Left lung (tissue), 10 donors: ENCODE results near the gene LAMB2. TPM values are rescaled to one million over a fixed set of nuclear protein-coding genes. Genes with fewer than 3 reads are reported as not detected.

Experiments used
- ATAC-seq: fragments of 200-7000 bp; cut with Tn5 transposase; one replicate; pipeline ENCODE4 v1.9.1; 2020; ENCODE audit warnings: moderate library complexity
- DNase-seq, 4 donors: peaks; one replicate each; pipeline ENCODE4 v3.0.0-alpha.2; 2013 to 2020
- H3K27ac ChIP-seq, 2 donors: fragments of 200-600 bp; sonication (generic) in 1 of 2; one replicate each; pipeline versions ENCODE4 v1.5.0 to v1.8.0; 2020 to 2021
- H3K27me3 ChIP-seq, 2 donors: fragments of 200-600 bp; sonication (generic) in 1 of 2; one replicate each; pipeline versions ENCODE4 v1.5.0 to v1.8.0; 2020 to 2021
- H3K36me3 ChIP-seq, 2 donors: fragments of 200-600 bp; sonication (generic) in 1 of 2; one replicate each; pipeline versions ENCODE4 v1.5.0 to v1.8.0; 2020 to 2021
- H3K4me1 ChIP-seq, 2 donors: fragments of 200-600 bp; one replicate each; pipeline ENCODE4 v1.8.0; 2021
- H3K4me3 ChIP-seq, 2 donors: fragments of 200-600 bp; sonication (generic) in 1 of 2; one replicate each; pipeline versions ENCODE4 v1.5.0 to v1.8.0; 2020 to 2021; ENCODE audit warnings: mild to moderate bottlenecking in 1 of 2
- H3K9me3 ChIP-seq, 2 donors: fragments of 200-600 bp; sonication (generic) in 1 of 2; one replicate each; pipeline versions ENCODE4 v1.5.0 to v1.8.0; 2020 to 2021
- CTCF ChIP-seq, 2 donors: fragments of 200-600 bp; sonication (generic) in 1 of 2; IDR thresholded peaks; one replicate each; pipeline versions ENCODE4 v1.5.0 to v1.8.0; 2021; ENCODE audit warnings: antibody characterized with exemption in 2 of 2
- intact Hi-C, 2 donors: fragments of 100-400 bp; cut with DNase I; formaldehyde crosslinking; loops; one replicate each; pipeline versions ENCODE4 v1.11.2 to v1.14.2; 2022
- polyA plus RNA-seq, 6 donors: library from polyadenylated mRNA; unstranded; fragments of 120-200 nt; gene quantifications; one replicate each; pipeline ENCODE4 v1.2.1, GENCODE V29; 2013; ENCODE audit not compliant: insufficient read length in 6 of 6
- total RNA-seq, 2 donors: library from RNA; stranded (reverse); fragmentation: NEBNext Ultra II Directional; extraction: Animal tissue kit (Norgen Biotek cat#: 25700); gene quantifications; one replicate each; pipeline ENCODE4 v1.2.1, GENCODE V29; 2021
- donor health status: DM: no; HTN: yes; CAD: no.
- donor health status: DM: no; HTN: no; CAD: no.

Gene LAMB2
- total and polyA plus RNA-seq, 8 donors, result 283 to 501 (median 444) TPM

GRCh38 chr3:49153349-49153912 is 20.6 kb upstream of the LAMB2 start:
- Histone ChIP-seq H3K36me3 (no peaks in the 10 kb centered on the region), H3K27ac (no peak overlapping the region), H3K4me1 (no peaks in the 10 kb centered on the region), H3K9me3 (no peaks in the 10 kb centered on the region), H3K27me3 (no peaks in the 10 kb centered on the region), H3K4me3 (no peak overlapping the region)
- no peak for TF ChIP-seq CTCF (IDR thresholded peaks at IDR 0.05)
- DNase-seq (no peak), ATAC-seq (no peak)
- intact Hi-C loops, result no loop called here

- no peak for ATAC-seq
- TF ChIP-seq CTCF (IDR thresholded peaks at IDR 0.05), result no peak
- no peaks in the 10 kb centered on the region for H3K9me3 ChIP-seq
- H3K4me3 ChIP-seq, result no peak overlapping the region
- no peaks in the 10 kb centered on the region for H3K4me1 ChIP-seq
- H3K27ac ChIP-seq, result no peak overlapping the region
- no peaks in the 10 kb centered on the region for H3K36me3 ChIP-seq
- no peaks in the 10 kb centered on the region for H3K27me3 ChIP-seq
- DNase-seq, result no peak
- intact Hi-C loops, result no loop called here
Measured at GRCh38 chr3:49151610-49152009, 18.8 kb upstream of the LAMB2 start.

GRCh38 chr3:49148159-49148558 is 15.3 kb upstream of the LAMB2 start:
- Histone ChIP-seq H3K27ac (no peak overlapping the region), H3K36me3 (no peaks in the 10 kb centered on the region), H3K9me3 (no peaks in the 10 kb centered on the region), H3K27me3 (no peaks in the 10 kb centered on the region), H3K4me1 (no peaks in the 10 kb centered on the region), H3K4me3 (no peak overlapping the region)
- no peak for TF ChIP-seq CTCF (IDR thresholded peaks at IDR 0.05)
- no peak for ATAC-seq
- intact Hi-C loops, result no loop called here
- no peak for DNase-seq

- no peaks in the 10 kb centered on the region for H3K27me3 ChIP-seq
- intact Hi-C loops, result no loop called here
- DNase-seq, result no peak
- ATAC-seq, result no peak
- H3K4me3 ChIP-seq, result no peak overlapping the region
- H3K4me1 ChIP-seq, result no peaks in the 10 kb centered on the region
- H3K9me3 ChIP-seq, result peaks cover 0 to 6% of the 10 kb centered on the region in 2 donors
- no peak for TF ChIP-seq CTCF (IDR thresholded peaks at IDR 0.05)
- H3K36me3 ChIP-seq, result no peaks in the 10 kb centered on the region
- no peak overlapping the region for H3K27ac ChIP-seq
Measured at GRCh38 chr3:49140080-49140479, 7.2 kb upstream of the LAMB2 start.

GRCh38 chr3:49135499-49135898 is 2.6 kb upstream of the LAMB2 start:
- H3K36me3 ChIP-seq, result peaks cover 0 to 5% of the 10 kb centered on the region in 2 donors
- no peaks in the 10 kb centered on the region for H3K9me3 ChIP-seq
- H3K27ac ChIP-seq, result no peak overlapping the region
- ATAC-seq (no peak), DNase-seq (no peak)
- intact Hi-C loops, result no loop called here
- peaks cover 10 to 19% of the 10 kb centered on the region in 2 donors for H3K4me1 ChIP-seq
- no peak overlapping the region for H3K4me3 ChIP-seq
- no peaks in the 10 kb centered on the region for H3K27me3 ChIP-seq
- no peak for TF ChIP-seq CTCF (IDR thresholded peaks at IDR 0.05)
